HG03066 (cell line): ENCODE data around the gene SPINT3.
"Not testable (repeated sequence)": the region's sequence is repeated elsewhere in the genome, so short reads cannot be mapped to it uniquely, and the experiment has no call there.

ENCODE experiments used
- ATAC-seq: cut with Tn5 transposase; IDR thresholded peaks from one replicate; pipeline ENCODE4 v1.9.1; 2021; ENCODE audit warnings: low read depth; ENCODE audit not compliant: unreplicated experiment

SPINT3 gene

DNA sequence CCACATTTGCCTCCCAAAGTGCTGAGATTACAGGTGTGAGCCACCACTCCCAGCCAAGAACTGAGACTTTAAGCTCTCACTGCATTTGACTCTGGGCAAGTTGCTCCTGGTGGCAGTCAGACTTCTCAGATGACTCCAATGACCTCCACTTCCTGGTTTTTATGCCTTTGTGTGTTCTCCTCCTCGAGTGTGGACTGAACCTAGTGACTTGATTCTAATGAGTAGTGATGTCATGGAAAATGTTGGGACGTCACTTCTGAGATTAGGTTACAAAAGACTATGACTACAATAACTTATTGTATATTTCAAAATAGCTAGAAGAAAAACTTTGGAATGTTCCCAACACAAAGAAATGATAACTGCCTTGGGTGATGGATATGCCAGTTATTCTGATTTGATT is 12.0 kb downstream of the SPINT3 start:
- no peak for ATAC-seq

DNA sequence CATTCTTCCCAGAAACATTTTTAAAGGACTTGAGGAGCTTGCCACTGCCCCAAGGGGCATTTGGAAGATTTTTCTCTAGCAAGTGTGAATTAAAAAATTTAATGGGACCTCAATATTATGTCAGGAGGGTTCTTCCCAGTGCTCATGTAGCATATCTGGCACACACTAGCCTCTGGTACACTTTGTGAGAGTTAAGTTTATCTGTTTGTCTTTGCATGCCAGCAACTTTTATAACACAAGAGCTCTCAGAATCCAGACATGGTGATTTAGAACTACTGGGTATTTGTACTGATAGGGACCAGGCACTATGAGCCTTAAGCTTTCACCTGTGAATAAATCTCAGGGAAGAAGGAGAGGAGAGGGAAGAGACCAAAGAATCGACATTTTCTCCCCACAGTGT is 12.9 kb downstream of the SPINT3 start:
- ATAC-seq: no peak

DNA sequence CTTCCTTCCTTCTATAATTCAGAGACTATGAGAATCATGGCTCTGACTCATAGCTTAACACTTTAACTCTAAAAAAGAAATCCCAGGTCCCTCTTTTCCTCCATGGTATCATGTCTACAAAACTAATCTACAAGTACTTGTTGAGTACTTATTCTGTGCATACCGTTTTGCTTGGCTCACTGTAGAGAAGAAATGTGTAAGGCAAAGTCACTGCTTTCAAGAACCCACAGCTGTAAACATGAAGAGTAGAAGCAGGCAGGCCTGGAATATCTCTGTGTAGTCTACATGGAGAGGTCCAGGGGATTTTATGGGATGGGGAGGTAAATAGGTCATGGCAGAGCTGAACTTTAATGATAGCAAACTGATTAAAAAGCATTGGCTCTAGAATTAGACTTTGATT is 13.8 kb downstream of the SPINT3 start:
- ATAC-seq: no peak

- no peak for ATAC-seq
These were observed 15.4 kb downstream of the SPINT3 start for GRCh38 chr20:45500022-45500421.

DNA sequence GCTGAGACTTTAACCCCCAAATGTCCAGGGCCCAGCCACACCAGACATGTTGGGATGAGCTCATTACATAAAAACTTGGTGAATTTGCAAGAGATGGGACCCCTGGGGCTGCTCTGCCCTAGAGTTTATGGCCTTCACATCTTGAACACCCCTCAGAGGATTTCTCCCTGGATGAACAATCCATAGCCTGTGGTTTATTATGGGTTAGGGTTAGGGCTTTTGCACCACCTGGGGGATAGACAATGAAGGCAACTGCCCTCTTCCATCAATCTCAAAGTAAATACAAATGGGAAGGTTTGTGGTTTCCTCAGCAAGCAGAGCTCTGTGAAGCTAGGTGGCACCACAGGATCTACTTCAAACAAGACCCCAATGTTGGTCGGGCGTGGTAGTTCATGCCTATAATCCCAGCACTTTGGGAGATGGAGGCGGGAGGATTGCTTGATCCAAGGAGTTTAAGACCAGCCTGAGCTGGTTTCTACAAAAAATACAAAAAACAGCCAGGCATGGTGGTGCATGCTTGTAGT is 17.4 kb downstream of the SPINT3 start:
- no peak for ATAC-seq

GRCh38 chr20:45496166-45496565 is 19.3 kb downstream of the SPINT3 start:
- ATAC-seq: no peak

DNA sequence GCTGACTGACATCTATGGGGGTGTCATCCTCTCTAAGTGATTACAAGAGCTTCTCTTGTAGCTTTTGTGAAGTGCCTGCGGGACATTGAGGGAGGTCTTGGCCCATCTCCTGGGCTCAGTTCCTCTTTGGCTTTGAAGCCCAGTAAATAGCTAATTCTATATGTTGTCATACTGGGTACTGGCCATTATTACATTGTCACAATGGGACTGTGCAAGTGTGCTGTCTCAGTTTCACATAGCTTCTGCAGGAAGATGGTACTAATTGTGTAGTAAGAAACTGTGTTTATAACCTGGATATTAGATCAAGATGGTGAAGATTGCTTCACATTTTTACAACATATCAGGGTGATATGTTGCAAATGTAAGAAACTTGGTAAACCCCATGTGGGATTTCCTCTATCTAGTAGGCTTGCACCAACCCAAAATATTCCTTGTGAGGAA is 19.9 kb downstream of the SPINT3 start:
- ATAC-seq: no peak

- no peak for ATAC-seq
These were observed 26.3 kb downstream of the SPINT3 start for GRCh38 chr20:45489083-45489531.

DNA sequence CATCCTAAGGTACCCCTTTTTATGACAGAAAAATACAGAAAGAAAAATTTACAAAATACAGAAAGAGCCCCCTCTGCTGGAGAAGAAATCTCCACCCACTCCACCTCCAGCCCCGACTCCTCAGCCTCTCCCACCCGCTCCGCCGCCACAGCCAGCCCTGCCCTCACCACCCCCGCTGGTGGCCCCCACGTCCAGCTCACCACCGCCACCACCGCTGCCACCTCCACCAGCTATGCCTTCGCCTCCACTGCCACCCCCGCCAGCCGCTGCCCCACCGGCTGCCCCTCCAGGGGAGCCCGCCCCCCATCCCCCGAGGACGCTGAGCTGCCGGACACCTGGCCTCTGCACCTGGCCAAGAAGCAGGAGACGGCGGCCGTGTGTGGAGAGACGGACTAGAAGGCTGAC is 28.2 kb downstream of the SPINT3 start:
- ATAC-seq: no peak

DNA sequence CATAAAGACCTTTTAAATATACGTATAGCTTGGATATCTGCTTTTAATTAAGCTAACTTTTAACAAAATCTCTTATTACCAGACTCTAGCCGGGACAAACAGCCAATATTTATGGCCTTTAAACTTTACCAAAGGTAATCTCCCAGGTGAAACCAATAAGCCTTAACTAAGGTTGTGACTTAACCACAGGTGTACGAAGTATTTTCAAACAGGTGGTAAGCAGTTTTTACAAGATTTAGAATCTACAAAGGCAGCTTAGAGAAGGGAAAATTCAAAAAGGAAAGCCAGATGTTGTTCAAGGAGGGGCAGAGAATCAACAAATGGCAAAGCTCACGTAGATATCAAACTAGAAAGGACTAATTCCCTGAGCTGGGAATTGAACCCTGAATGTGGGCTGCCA is 30.0 kb downstream of the SPINT3 start:
- ATAC-seq: no peak

GRCh38 chr20:45484676-45485075 is 30.7 kb downstream of the SPINT3 start:
- ATAC-seq: no peak

DNA sequence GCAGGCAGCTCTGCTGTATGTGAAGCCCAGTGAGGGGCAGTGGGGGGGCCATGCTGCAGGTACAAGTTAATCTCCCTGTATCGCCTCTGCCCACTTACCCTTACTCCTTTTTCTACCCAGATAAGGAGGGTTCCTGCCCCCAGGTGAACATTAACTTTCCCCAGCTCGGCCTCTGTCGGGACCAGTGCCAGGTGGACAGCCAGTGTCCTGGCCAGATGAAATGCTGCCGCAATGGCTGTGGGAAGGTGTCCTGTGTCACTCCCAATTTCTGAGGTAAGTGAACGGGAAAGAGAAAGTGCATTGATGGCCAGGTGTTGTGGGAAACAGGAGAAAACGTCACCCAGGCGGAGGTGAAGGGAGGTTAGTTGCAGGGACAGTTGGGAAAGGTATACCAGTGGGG is 35.6 kb downstream of the SPINT3 start:
- ATAC-seq: no peak

DNA sequence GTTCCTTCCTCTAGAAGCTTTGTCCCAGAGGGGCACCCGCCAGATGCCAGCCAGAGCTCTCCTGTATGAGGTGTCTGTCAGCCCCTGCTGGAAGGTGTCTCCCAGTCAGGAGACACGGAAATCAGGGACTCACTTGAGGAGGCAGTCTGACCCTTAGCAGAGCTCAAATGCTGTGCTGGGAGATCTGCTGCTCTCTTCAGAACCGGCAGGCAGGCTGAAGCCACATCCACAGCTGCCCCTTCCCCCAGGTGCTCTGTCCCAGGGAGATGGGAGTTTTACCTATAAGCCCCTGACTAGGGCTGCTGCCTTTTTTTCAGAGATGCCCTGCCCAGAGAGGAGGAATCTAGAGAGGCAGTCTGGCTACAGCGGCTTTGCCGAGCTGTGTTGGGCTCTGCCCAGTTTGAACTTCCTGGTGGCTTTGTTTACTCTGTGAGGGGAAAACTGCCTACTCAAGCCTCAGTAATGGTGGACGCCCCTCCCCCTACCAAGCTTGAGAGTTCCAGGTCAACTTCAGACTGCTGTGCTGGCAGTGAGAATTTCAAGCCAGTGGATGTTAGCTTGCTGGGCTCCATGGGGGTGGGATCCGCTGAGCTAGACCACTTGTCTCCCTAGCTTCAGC is 37.8 kb downstream of the SPINT3 start:
- ATAC-seq: not testable (repeated sequence)

- ATAC-seq: not testable (repeated sequence)
These were observed 43.1 kb downstream of the SPINT3 start for GRCh38 chr20:45472286-45472685.

DNA sequence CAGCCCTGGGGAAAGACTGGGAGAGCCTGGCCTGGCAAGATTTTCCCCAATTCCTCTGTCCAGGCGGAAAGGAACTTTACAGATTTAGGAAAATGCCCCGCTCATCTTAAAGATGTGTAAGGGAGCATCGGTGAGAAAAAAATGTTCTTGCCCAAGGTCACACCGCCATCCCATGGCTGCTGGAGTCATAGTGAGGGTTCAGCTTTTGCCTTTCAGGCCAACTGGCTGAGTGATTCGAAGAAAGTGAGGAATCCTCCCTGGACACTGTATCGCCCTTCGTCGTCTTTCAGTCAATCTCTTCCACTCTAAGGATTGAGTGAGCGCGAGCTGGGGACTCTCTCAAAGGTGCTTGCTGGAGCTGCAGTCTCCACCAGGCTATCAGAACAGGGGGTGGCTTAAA is 44.5 kb downstream of the SPINT3 start:
- no peak for ATAC-seq

GRCh38 chr20:45470262-45470931 is 45.0 kb downstream of the SPINT3 start:
- peak; percentile 52 for ATAC-seq

DNA sequence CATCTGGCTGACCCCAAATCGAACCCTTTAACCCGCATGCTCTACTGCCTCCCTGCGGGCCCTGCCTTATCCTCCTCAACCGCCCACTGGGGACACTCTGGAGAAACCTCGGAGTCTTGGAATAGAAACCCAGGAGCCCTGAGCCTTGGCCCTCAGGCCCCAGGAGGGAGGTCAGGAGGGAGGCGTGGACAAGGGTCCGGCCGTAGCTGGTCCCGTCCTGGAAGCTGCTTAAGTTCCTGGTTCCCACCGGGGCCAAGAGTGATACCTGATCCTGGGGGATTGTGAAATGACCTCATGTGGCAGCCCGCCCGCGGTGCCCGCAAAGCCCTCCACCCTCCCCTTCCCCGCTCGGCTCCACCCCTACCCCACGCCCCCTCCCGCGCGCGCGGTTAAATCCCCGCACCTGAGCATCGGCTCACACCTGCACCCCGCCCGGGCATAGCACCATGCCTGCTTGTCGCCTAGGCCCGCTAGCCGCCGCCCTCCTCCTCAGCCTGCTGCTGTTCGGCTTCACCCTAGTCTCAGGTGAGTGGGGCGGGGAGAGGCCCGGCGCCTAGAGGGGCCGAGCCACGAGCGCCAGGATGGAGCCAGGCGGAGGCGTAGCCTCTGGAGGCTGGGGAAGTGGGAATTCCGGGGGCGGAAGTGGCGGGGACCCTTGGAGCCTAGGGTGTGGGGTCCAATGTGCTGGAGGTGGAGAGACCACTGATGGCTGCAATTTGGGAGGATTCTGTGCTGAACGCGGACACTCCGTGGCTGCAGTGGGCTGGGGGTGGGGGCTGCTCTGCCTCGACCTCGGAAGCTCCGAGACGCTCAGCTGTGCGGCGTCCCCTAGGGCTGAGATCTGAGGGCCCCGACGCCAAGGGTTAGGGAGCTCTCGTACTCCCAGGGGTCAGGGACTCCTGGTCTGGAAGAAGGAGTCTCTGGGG is 45.8 kb downstream of the SPINT3 start, which contains the start of gene WFDC2:
TSS of gene WFDC2 (plus strand) at position 418 of the 926 bp plus-strand sequence. CDS start at position 447, 29 bp downstream.
- no peak for ATAC-seq

GRCh38 chr20:45467861-45468260 is 47.6 kb downstream of the SPINT3 start:
- ATAC-seq: no peak

DNA sequence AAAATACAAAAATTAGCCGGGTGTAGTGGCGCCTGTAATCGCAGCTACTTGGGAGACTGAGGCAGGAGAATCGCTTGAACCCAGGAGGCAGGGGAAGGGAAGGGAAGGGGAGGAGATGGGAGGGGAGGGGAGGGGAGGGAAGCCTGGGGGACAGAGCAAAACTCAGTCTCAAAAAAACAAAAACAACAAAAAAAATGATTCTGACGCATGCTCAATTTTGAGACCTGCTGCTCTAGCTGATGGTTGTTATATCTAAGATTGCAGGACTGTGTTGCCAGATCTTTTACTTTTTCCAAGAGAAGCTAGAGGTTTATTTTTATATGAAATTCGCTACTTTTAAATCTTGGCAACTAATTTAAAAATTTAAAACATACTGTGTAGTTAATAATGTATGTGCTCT is 48.2 kb downstream of the SPINT3 start:
- ATAC-seq: no peak

GRCh38 chr20:45465491-45466266 is 49.7 kb downstream of the SPINT3 start:
- ATAC-seq: no peak
